Measurements from ENCODE around the gene CACNA1B.

GRCh38 chr9:137900584-137901310, 23.2 kb downstream of the CACNA1B start:
- no peak for TF ChIP-seq CTCF (IDR thresholded peaks at IDR 0.05)
- no peak for TF ChIP-seq POLR2A (IDR thresholded peaks at IDR 0.05; ENCODE audit: low read depth)

Measured in esophagus muscularis mucosa (tissue), 3 donors.